Breast epithelium (tissue), 3 donors: ENCODE data around the gene NFIX.

Source experiments
- CTCF ChIP-seq, 3 donors: fragments of 450-650 bp; IDR thresholded peaks; one replicate each; pipeline ENCODE4 v1.5.1; 2016 to 2017; ENCODE audit warnings: antibody characterized with exemption in 3 of 3, mild to moderate bottlenecking in 3 of 3, moderate library complexity in 3 of 3
- POLR2A ChIP-seq: fragments of 450-650 bp; IDR thresholded peaks from one replicate; pipeline ENCODE4 v1.6.1; 2016; ENCODE audit warnings: antibody characterized with exemption, mild to moderate bottlenecking, moderate library complexity

GRCh38 chr19:13051557-13052165 lies 56.4 kb downstream of the NFIX start:
- TF ChIP-seq CTCF (IDR thresholded peaks at IDR 0.05) = peak in 1 of 3 donors; percentile 23
- no peak for TF ChIP-seq POLR2A
